Naive thymus-derived CD8-positive, alpha-beta T cell (primary cell): ENCODE results near the gene NRIP1. TPM values are rescaled to one million over a fixed set of nuclear protein-coding genes. Genes with fewer than 3 reads are reported as not detected.

Experiments used
- ATAC-seq, 2 donors: fragments of 150-1000 bp; cut with Tn5 transposase in 1 of 2; sonication (Bioruptor Pico), chemical (Tn5 transposase) in 1 of 2; 1 replicate in 1 of 2; 2 replicates in 1 of 2; pipeline ENCODE4 v1.10.0; 2021; ENCODE audit warnings: mild to moderate bottlenecking in 2 of 2, moderate library complexity in 2 of 2
- POLR2A ChIA-PET: fragments of 350-600 bp; sonication (Branson Sonifier 250); formaldehyde crosslinking; loops from one replicate; lab custom pipeline; 2021; ENCODE audit warnings: antibody characterized with exemption; lab: Charles Lee
- DNase-seq, 10 donors: peaks; one replicate each; pipeline versions ENCODE4 v3.0.0 to v3.0.0-alpha.2; 2020 to 2022
- H3K27ac Mint-ChIP-seq, 10 donors: one replicate each; pipeline ENCODE4 v1.8.0; 2020 to 2022; ENCODE audit warnings: mild to moderate bottlenecking in 10 of 10, mixed read lengths in 10 of 10, moderate library complexity in 4 of 10, inconsistent platforms in 1 of 10
- H3K27me3 Mint-ChIP-seq, 5 donors: one replicate each; pipeline ENCODE4 v1.8.0; 2021 to 2022; ENCODE audit warnings: mixed read lengths in 5 of 5
- H3K36me3 Mint-ChIP-seq, 3 donors: one replicate each; pipeline ENCODE4 v1.8.0; 2020 to 2022; ENCODE audit warnings: mixed read lengths in 3 of 3, mild to moderate bottlenecking in 2 of 3, inconsistent platforms in 1 of 3
- H3K4me1 Mint-ChIP-seq, 4 donors: one replicate each; pipeline ENCODE4 v1.8.0; 2021 to 2022; ENCODE audit warnings: mixed read lengths in 4 of 4
- H3K4me3 Mint-ChIP-seq, 10 donors: one replicate each; pipeline ENCODE4 v1.8.0; 2020 to 2022; ENCODE audit warnings: mild to moderate bottlenecking in 10 of 10, mixed read lengths in 10 of 10, moderate library complexity in 6 of 10, inconsistent platforms in 1 of 10
- H3K9me3 Mint-ChIP-seq, 9 donors: one replicate each; pipeline ENCODE4 v1.8.0; 2020 to 2022; ENCODE audit warnings: mixed read lengths in 9 of 9, mild to moderate bottlenecking in 3 of 9, inconsistent platforms in 1 of 9, moderate library complexity in 1 of 9
- polyA plus RNA-seq, 3 donors: library from polyadenylated mRNA; unstranded; fragments of 300-500 nt; fragmentation: Illumina TruSeq; gene quantifications; one replicate each; pipeline ENCODE4 v1.2.3, GENCODE V29; 2021
- total RNA-seq, 8 experiments: library from RNA in 2 of 8; stranded (reverse) in 2 of 8; gene quantifications; one replicate each; pipeline ENCODE4 v1.2.3 and lab custom pipeline; 2021 to 2026

NRIP1 gene
- total and polyA plus RNA-seq, 5 experiments from 2014 or later: 26.6 to 51.3 (median 38.8) TPM

DNA sequence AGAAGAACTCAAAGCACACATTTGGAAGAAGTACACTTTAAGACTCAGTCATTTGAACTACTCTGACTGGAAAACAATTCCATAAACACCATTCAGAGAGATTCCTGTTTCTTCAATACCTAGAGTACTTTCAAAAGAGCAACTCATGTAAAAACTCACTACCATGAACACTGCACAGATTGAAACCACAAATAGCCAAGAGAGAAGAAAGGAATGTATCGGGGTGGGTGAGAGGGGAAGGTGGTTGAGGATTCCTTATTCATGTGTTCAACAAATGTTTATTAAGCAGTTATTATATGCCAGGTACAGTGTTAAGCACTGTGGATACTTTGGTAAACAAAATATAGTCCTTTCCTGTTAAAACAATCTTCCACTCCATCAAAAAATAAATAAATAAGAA lies 64.7 kb downstream of the NRIP1 start:
- Mint-ChIP-seq H3K36me3 (peaks cover 0 to 12% (median 2%) of the 10 kb centered on the region in 3 donors), H3K27me3 (no peaks in the 10 kb centered on the region), H3K9me3 (no peaks in the 10 kb centered on the region), H3K4me1 (peaks cover 24 to 60% (median 45%) of the 10 kb centered on the region in 4 donors), H3K27ac (peak overlapping the region in 2 of 10 donors; percentile 15 to 35), H3K4me3 (no peak overlapping the region)
- ATAC-seq (no peak), DNase-seq (no peak)
- POLR2A ChIA-PET: no interaction called here

DNA sequence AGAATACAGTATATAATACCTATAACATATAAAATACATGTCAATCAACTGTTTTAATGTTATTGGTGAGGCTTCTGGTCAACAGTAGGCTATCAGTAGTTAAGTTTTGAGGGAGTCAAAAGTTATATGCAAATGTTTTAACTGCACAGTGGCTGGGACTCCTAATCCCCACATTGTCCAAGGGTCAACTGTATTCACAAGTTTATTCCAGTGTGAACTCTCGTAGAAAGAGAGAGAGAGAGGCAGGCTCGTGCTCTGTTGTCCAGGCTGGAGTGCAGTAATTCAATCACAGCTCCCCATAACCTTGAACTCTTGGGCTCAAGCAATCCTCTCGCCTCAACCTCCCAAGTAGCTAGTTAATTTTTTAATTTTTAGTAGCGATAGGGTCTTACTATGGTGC lies 66.0 kb downstream of the NRIP1 start:
- ATAC-seq (no peak), DNase-seq (no peak)
- H3K9me3 Mint-ChIP-seq: no peaks in the 10 kb centered on the region
- H3K4me3 Mint-ChIP-seq: no peak overlapping the region
- peak overlapping the region in 1 of 10 donors; percentile 67 for H3K27ac Mint-ChIP-seq
- POLR2A ChIA-PET: no interaction called here
- no peaks in the 10 kb centered on the region for H3K27me3 Mint-ChIP-seq
- H3K36me3 Mint-ChIP-seq: peaks cover 0 to 9% (median 2%) of the 10 kb centered on the region in 3 donors
- H3K4me1 Mint-ChIP-seq: peaks cover 21 to 50% (median 35%) of the 10 kb centered on the region in 4 donors

DNA sequence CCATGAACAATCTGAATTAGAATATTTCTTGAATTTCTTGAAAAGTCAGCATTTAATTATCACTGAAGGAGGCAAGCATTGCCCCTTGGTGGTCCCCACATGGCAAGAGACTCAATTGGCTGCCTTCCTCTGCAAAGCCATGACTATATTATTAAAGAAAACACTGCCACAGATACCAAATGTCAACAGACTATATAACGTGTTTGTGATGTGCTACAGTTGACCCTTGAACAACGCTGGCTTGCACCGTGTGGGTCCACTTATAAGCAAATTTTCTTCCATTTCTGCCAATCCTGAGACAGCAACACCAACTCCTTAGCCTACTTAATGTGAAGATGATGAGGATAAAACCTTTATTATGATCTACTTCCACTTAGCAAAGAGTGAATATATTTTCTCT lies 66.5 kb downstream of the NRIP1 start:
- Mint-ChIP-seq H3K4me1 (peaks cover 16 to 46% (median 31%) of the 10 kb centered on the region in 4 donors), H3K4me3 (no peak overlapping the region), H3K27me3 (no peaks in the 10 kb centered on the region), H3K27ac (no peak overlapping the region), H3K9me3 (no peaks in the 10 kb centered on the region), H3K36me3 (peaks cover 0 to 11% (median 2%) of the 10 kb centered on the region in 3 donors)
- POLR2A ChIA-PET: no interaction called here
- DNase-seq (no peak), ATAC-seq (no peak)

DNA sequence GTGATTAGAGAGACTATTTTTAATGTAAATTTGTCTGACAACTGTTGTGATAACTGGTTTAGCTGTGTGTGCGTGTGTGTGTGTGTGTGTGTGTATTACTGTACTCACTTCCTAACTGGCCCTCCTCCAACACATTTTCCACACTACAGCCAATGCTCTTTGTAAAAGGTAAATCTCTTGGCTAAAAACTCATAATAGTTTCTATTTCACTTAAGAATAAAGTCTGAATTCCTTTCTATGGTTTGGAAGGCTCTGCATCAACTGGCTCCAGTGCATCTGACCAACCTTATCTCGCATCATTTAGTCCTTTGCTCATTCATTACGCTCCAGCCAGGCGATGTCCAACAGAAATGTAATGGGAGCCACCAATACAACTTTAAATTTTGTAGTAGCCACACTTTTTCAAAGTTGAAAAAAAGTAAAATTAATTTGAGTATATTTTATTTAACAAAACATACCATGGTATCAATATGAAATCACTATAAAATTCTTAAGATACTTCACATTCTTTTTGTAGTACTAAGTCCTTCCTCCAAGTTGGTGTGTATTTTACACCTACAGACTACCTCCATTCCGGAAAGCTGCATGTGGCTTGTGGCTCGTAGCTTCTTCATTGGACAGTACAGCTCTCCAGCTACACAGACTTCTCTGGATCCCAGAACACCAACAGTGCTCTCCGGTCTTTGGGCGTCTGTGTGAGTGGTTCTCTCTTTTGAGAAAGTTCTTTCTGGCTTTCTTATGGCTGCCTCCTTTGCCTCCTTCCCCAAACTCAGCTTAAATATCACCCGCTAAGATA lies 68.9 kb downstream of the NRIP1 start:
- ATAC-seq (no peak), DNase-seq (no peak)
- POLR2A ChIA-PET: no interaction called here
- H3K27ac Mint-ChIP-seq: peak overlapping the region in 2 of 10 donors; percentile 1 to 45
- peaks cover 20 to 43% (median 26%) of the 10 kb centered on the region in 4 donors for H3K4me1 Mint-ChIP-seq
- H3K36me3 Mint-ChIP-seq: peaks cover 0 to 32% (median 17%) of the 10 kb centered on the region in 3 donors
- no peaks in the 10 kb centered on the region for H3K27me3 Mint-ChIP-seq
- H3K4me3 Mint-ChIP-seq: no peak overlapping the region
- no peaks in the 10 kb centered on the region for H3K9me3 Mint-ChIP-seq

DNA sequence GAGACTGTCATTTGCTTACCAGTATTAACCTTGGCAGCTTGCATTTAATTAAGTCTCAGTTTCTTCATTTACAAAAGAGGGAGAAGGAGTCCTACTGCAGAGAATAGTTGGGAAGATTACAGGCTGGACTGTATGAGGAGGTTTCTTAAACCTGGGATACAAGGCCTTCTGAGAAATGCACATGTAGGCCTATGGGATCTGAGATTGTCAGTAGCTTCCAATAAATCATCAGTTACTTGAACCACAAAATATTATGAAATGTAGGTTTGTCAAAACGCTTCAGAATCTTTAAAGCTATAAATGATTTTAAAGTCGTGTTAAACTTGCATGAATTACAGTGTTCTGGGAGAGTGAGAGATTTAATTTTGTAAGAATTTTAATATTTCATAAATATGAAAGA lies 69.6 kb downstream of the NRIP1 start:
- POLR2A ChIA-PET: no interaction called here
- DNase-seq (no peak), ATAC-seq (no peak)
- peaks cover 24 to 48% (median 27%) of the 10 kb centered on the region in 4 donors for H3K4me1 Mint-ChIP-seq
- peak overlapping the region in 1 of 10 donors; percentile 54 for H3K27ac Mint-ChIP-seq
- peaks cover 0 to 35% (median 18%) of the 10 kb centered on the region in 3 donors for H3K36me3 Mint-ChIP-seq
- H3K27me3 Mint-ChIP-seq: no peaks in the 10 kb centered on the region
- H3K9me3 Mint-ChIP-seq: no peaks in the 10 kb centered on the region
- no peak overlapping the region for H3K4me3 Mint-ChIP-seq

DNA sequence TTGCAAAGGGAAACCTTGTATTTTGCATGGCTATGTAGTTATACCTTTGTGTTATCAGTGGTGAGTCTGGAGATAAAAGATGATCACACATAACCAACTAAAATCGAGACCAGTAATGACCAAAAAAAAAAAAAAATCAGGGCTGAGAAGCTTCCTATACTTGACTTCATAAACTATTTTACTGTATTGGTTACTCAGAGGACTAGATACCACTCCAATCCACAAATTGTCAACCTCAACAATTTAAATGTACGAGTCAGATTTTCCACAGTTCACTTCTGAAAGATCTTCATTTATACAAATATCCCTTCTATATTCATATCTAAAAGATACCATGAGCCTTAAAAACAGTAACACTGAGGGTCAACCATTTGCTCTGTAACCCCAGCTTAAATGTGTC lies 71.7 kb downstream of the NRIP1 start:
- Mint-ChIP-seq H3K4me3 (no peak overlapping the region), H3K36me3 (peaks cover 0 to 48% (median 30%) of the 10 kb centered on the region in 3 donors), H3K27me3 (no peaks in the 10 kb centered on the region), H3K9me3 (no peaks in the 10 kb centered on the region), H3K27ac (no peak overlapping the region), H3K4me1 (peaks cover 23 to 46% (median 30%) of the 10 kb centered on the region in 4 donors)
- POLR2A ChIA-PET: no interaction called here
- ATAC-seq (no peak), DNase-seq (no peak)

DNA sequence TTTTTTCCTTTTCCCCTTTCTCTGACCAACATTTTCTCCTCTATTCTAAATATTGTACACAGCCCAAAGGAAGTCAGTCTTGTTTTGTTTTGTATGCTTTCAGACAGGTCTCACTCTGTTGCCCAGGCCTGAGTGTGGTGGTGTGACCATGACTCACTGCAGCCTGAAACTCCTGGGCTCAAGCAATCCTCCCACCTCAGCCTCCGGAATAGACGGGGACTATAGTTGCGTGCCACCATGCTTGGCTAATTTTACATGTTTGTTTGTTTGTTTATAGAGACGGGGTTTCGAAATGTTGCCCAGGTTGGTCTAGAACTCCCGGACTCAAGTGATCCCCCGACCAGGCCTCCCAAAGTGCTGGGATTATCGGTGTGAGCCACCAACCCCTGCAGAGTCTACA lies 72.8 kb downstream of the NRIP1 start:
- Mint-ChIP-seq H3K36me3 (peaks cover 0 to 51% (median 30%) of the 10 kb centered on the region in 3 donors), H3K27ac (peak overlapping the region in 1 of 10 donors; percentile 49)

DNA sequence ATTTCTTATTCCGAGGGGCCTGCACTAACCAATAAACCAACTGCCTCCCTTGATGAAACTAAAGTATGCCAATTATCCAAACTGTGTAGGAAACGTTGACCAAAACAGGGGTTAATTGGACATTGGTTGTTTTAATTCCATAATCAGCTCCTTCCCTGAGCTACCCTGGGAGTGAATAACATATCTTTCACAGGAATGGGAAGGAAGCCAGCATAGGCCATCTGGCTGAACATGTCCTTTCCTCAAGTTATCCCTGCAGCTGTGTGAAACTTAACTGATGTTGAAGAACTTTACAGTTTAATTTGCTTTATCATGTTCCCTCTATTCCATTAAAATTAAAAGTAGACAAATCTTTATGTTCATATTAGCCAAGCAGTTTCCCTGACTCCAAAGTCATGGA lies 75.4 kb downstream of the NRIP1 start:
- Mint-ChIP-seq H3K36me3 (peaks cover 0 to 49% (median 31%) of the 10 kb centered on the region in 3 donors), H3K27me3 (no peaks in the 10 kb centered on the region), H3K9me3 (no peaks in the 10 kb centered on the region), H3K4me3 (no peak overlapping the region), H3K27ac (no peak overlapping the region), H3K4me1 (peaks cover 18 to 26% (median 20%) of the 10 kb centered on the region in 4 donors)
- no peak for ATAC-seq
- POLR2A ChIA-PET: no interaction called here
- no peak for DNase-seq

More for the DNA sequence above, 72.8 kb downstream of the NRIP1 start:
- Mint-ChIP-seq H3K27me3 (no peaks in the 10 kb centered on the region), H3K4me3 (no peak overlapping the region), H3K9me3 (no peaks in the 10 kb centered on the region), H3K4me1 (peaks cover 23 to 44% (median 28%) of the 10 kb centered on the region in 4 donors)
- ATAC-seq (no peak), DNase-seq (no peak)
- POLR2A ChIA-PET: no interaction called here

DNA sequence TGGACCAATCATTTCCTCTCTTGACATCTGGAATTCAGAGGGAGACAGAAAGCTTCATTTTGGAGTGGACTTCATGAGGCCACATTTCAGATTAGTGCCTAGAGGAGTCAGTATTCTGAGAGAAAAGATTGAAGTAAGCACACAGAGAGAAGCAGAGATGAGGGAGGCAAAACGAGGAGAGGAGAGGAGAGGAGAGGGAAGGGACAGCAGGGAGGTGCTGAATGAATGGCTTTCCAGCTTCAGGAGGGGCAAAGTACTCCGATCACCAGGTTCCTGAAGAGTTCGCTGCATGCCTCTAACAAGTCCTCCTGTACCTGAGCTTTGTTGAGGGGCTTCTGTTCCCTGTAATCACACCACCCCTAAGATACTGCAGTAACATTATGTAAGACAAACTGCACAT lies 76.0 kb downstream of the NRIP1 start:
- DNase-seq (no peak), ATAC-seq (no peak)
- Mint-ChIP-seq H3K27ac (peak overlapping the region in 1 of 10 donors; percentile 26), H3K27me3 (no peaks in the 10 kb centered on the region), H3K4me3 (no peak overlapping the region), H3K36me3 (peaks cover 0 to 53% (median 35%) of the 10 kb centered on the region in 3 donors), H3K4me1 (peaks cover 18 to 26% (median 23%) of the 10 kb centered on the region in 4 donors), H3K9me3 (no peaks in the 10 kb centered on the region)
- POLR2A ChIA-PET: no interaction called here

DNA sequence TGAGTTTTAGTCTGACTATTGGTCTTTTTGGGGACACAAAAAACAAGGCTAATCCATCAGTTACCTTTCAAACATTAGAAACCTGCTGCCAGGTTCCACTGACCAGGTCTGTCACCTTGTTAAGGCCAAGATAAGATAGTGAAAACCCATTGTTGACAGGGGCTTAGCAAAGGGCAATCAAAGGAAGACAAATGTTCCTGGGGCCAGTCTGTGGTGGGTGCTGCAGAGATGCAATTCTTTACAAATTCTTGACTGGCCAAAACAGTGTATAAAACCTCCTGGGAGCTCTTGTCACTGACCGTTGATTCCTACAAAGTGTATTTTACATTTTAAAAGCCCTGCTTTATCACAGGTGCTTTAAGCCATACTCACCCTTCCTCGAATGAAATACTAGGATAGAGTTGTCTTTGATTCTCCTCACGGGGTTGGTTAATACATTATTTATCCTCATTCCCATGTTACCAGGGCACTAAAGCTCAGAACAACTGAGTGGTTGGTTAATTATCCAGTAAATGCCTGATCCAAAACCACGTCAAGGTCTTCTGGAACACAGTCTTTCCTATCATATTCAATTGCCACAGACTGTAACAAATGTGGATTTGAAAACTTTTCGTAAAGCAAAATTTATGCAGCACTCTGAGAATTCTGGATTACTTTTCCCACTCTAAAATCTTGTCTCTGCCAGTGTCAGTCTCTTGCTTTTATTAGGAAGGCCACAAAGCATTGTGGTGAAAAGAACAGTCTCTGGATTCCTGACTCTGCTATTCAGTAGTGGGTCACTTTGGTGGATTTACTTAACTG lies 77.2 kb downstream of the NRIP1 start:
- DNase-seq (no peak), ATAC-seq (no peak)
- POLR2A ChIA-PET: no interaction called here
- H3K4me3 Mint-ChIP-seq: no peak overlapping the region
- H3K9me3 Mint-ChIP-seq: no peaks in the 10 kb centered on the region
- H3K27me3 Mint-ChIP-seq: no peaks in the 10 kb centered on the region
- peaks cover 18 to 35% (median 24%) of the 10 kb centered on the region in 4 donors for H3K4me1 Mint-ChIP-seq
- H3K36me3 Mint-ChIP-seq: peaks cover 4 to 47% (median 39%) of the 10 kb centered on the region in 3 donors
- H3K27ac Mint-ChIP-seq: no peak overlapping the region

DNA sequence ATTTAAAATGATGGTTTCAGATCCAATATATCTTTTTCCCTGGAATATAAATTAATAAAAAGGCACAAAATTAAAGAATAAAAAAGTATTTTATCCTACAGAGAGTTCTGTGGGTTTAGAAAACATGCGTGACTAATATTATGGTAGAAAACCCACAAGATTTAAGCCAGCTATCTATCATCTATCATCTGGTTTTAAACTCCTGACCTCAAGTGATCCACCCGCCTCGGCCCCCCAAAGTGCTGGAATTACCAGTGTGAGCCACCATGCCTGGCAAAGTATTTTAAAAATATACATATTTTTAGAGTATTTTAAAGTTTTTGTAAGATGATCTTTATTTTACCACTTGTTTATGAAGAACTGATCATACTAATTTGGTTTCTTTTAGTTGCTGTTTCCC lies 79.5 kb downstream of the NRIP1 start:
- H3K36me3 Mint-ChIP-seq: peaks cover 4 to 33% (median 24%) of the 10 kb centered on the region in 3 donors
- ATAC-seq: no peak
- no peaks in the 10 kb centered on the region for H3K27me3 Mint-ChIP-seq

DNA sequence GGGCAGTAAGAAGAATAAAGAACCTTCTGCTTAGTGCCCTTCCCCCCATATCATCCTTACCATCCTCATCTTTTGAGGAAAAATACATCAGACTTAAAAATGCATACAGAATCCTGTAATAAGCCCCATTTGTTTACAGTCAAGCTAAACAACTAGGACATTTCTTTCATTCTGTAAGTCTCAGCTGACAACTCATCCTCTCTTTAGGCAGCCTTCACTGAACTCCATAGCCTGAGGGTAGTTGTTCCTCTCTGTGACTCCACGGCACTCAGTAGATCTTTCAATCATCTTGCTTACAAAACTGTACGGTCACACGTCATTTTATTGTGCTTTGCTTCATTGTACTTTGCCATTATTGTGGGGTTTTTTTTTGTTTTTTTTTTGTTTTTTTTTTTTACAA lies 82.5 kb downstream of the NRIP1 start:
- no peak for DNase-seq
- Mint-ChIP-seq H3K36me3 (peaks cover 4 to 18% (median 13%) of the 10 kb centered on the region in 3 donors), H3K9me3 (no peaks in the 10 kb centered on the region), H3K4me3 (no peak overlapping the region), H3K27me3 (no peaks in the 10 kb centered on the region), H3K27ac (no peak overlapping the region), H3K4me1 (peaks cover 2 to 17% (median 14%) of the 10 kb centered on the region in 4 donors)
- ATAC-seq: no peak
- POLR2A ChIA-PET: no interaction called here

More for the DNA sequence above, 79.5 kb downstream of the NRIP1 start:
- Mint-ChIP-seq H3K27ac (no peak overlapping the region), H3K4me1 (peaks cover 8 to 25% (median 20%) of the 10 kb centered on the region in 4 donors), H3K4me3 (no peak overlapping the region), H3K9me3 (no peaks in the 10 kb centered on the region)
- POLR2A ChIA-PET: no interaction called here
- DNase-seq: no peak

DNA sequence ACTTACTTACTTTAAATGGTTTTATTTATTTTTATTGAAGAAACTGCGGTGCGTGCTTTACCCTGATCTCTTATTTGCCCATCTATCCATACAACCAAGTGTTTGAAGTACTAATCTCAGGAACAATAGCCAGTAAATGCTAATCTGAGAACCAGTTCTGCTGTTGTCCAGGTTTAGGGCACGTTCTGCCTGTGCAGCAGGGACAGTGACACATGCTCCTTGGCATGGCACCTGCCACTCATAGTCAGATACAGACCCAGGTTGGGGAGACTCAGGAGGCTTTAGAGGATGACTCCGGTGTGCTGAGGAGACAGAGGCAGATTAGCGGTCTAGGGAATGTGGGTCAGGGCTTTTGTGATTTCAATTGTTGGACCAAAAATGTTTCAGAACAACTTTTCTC lies 83.6 kb downstream of the NRIP1 start:
- H3K27ac Mint-ChIP-seq: no peak overlapping the region
- POLR2A ChIA-PET: no interaction called here
- peaks cover 4 to 16% (median 13%) of the 10 kb centered on the region in 3 donors for H3K36me3 Mint-ChIP-seq

More for the DNA sequence above, 83.6 kb downstream of the NRIP1 start:
- ATAC-seq (no peak), DNase-seq (no peak)
- Mint-ChIP-seq H3K27me3 (no peaks in the 10 kb centered on the region), H3K4me1 (peaks cover 2 to 17% (median 14%) of the 10 kb centered on the region in 4 donors), H3K9me3 (no peaks in the 10 kb centered on the region), H3K4me3 (no peak overlapping the region)
